Loucy (cell line): ENCODE results near the gene CEP112.
A peak's percentile ranks its signal among the peaks of the same experiment; 100 is the strongest.

Experiments
- H2AFZ ChIP-seq: fragments of 200-600 bp; sonication (generic); 2 replicates; pipeline ENCODE4 v1.6.0; 2016; ENCODE audit warnings: antibody characterized with exemption, mild to moderate bottlenecking, low read length, moderate library complexity
- H3F3A ChIP-seq: fragments of 200-600 bp; 2 replicates; pipeline ENCODE4 v1.6.0; 2016; ENCODE audit warnings: antibody characterized with exemption, low read depth, mild to moderate bottlenecking
- H3K27me3 ChIP-seq: fragments of 200-600 bp; sonication (generic); 2 replicates; pipeline ENCODE4 v1.6.1; 2014; ENCODE audit warnings: low read length, mild to moderate bottlenecking; ENCODE audit not compliant: insufficient read depth, poor library complexity, severe bottlenecking
- H3K36me3 ChIP-seq: fragments of 200-600 bp; sonication (generic); 2 replicates; pipeline ENCODE4 v1.6.1; 2016; ENCODE audit warnings: low read length; ENCODE audit not compliant: insufficient read depth
- H3K4me1 ChIP-seq: fragments of 200-600 bp; sonication (generic); 2 replicates; pipeline ENCODE4 v1.5.1; 2014; ENCODE audit warnings: low read length, mild to moderate bottlenecking; ENCODE audit not compliant: insufficient read depth, poor library complexity, severe bottlenecking
- H3K4me2 ChIP-seq: fragments of 200-600 bp; sonication (generic); 2 replicates; pipeline ENCODE4 v1.6.0; 2014; ENCODE audit warnings: antibody characterized with exemption, low read length, low read depth, mild to moderate bottlenecking; ENCODE audit not compliant: poor library complexity, severe bottlenecking
- H3K4me3 ChIP-seq: fragments of 200-600 bp; sonication (generic); 2 replicates; pipeline ENCODE4 v1.5.1; 2014; ENCODE audit warnings: low read length, mild to moderate bottlenecking, mixed read lengths; ENCODE audit not compliant: poor library complexity, severe bottlenecking
- H3K79me2 ChIP-seq: fragments of 200-600 bp; sonication (generic); 2 replicates; pipeline ENCODE4 v1.6.1; 2014; ENCODE audit warnings: low read length; ENCODE audit not compliant: insufficient read depth
- H3K9ac ChIP-seq: fragments of 200-600 bp; sonication (generic); 2 replicates; pipeline ENCODE4 v1.6.0; 2014; ENCODE audit warnings: mild to moderate bottlenecking, low read depth, low read length, moderate library complexity; ENCODE audit not compliant: poor library complexity, severe bottlenecking
- H3K9me2 ChIP-seq: fragments of 200-600 bp; sonication (generic); replicated peaks from 2 replicates; pipeline ENCODE4 v1.6.1; 2016; ENCODE audit warnings: low read depth, low read length, mixed read lengths
- H3K9me3 ChIP-seq: fragments of 200-600 bp; sonication (generic); 2 replicates; pipeline ENCODE4 v1.6.1; 2014; ENCODE audit warnings: mild to moderate bottlenecking, antibody characterized with exemption, low read length, low read depth; ENCODE audit not compliant: insufficient read depth
- H4K20me1 ChIP-seq: fragments of 200-600 bp; sonication (generic); 2 replicates; pipeline ENCODE4 v1.6.0; 2014; ENCODE audit warnings: antibody characterized with exemption, low read length, mild to moderate bottlenecking; ENCODE audit not compliant: insufficient read depth, poor library complexity, severe bottlenecking
- EZH2phosphoT487 ChIP-seq: fragments of 200-600 bp; IDR thresholded peaks from 2 replicates; pipeline ENCODE4 v1.6.1; 2018; ENCODE audit warnings: antibody characterized with exemption, mild to moderate bottlenecking, moderate library complexity, borderline replicate concordance
- TF ChIP-seq, protein P1 (sequence below): fragments of 200-600 bp; sonication (generic); conservative IDR thresholded peaks from 2 replicates; pipeline ENCODE4 v1.5.1; 2014; ENCODE audit warnings: mild to moderate bottlenecking, antibody characterized with exemption, low read length

CEP112 gene

DNA sequence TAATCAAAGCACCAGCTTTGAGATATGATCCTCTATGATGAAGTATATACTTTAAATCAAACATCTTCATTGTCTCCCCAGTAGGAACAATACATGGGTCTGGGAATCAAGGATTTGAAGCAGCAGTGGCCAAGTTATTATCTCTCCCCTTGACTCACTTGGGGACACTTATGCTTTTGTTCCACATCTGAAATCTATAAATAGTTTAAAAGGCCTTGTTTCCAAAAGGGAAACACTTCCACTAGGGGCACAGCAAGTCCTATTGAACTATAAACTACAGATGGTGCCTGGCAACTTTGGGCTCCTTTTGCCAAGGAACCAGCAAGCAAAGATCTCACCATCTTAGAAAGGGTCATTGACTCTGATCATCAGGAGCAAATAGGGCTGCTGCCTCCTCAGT lies 16.0 kb upstream of the CEP112 start:
- Histone ChIP-seq H3K4me2 (no peak overlapping the region), H3K27me3 (no peaks in the 10 kb centered on the region), H3F3A (no peaks in the 10 kb centered on the region), H3K9me3 (no peaks in the 10 kb centered on the region), H4K20me1 (no peaks in the 10 kb centered on the region), H3K9me2 (no peaks in the 10 kb centered on the region), H3K4me1 (no peaks in the 10 kb centered on the region), H3K36me3 (no peaks in the 10 kb centered on the region), H3K4me3 (no peak overlapping the region), H3K9ac (no peak overlapping the region), H2AFZ (no peak overlapping the region), H3K79me2 (no peaks in the 10 kb centered on the region)
- TF ChIP-seq, protein P1, sequence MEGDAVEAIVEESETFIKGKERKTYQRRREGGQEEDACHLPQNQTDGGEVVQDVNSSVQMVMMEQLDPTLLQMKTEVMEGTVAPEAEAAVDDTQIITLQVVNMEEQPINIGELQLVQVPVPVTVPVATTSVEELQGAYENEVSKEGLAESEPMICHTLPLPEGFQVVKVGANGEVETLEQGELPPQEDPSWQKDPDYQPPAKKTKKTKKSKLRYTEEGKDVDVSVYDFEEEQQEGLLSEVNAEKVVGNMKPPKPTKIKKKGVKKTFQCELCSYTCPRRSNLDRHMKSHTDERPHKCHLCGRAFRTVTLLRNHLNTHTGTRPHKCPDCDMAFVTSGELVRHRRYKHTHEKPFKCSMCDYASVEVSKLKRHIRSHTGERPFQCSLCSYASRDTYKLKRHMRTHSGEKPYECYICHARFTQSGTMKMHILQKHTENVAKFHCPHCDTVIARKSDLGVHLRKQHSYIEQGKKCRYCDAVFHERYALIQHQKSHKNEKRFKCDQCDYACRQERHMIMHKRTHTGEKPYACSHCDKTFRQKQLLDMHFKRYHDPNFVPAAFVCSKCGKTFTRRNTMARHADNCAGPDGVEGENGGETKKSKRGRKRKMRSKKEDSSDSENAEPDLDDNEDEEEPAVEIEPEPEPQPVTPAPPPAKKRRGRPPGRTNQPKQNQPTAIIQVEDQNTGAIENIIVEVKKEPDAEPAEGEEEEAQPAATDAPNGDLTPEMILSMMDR = no peak
- TF ChIP-seq EZH2phosphoT487 = no peak

DNA sequence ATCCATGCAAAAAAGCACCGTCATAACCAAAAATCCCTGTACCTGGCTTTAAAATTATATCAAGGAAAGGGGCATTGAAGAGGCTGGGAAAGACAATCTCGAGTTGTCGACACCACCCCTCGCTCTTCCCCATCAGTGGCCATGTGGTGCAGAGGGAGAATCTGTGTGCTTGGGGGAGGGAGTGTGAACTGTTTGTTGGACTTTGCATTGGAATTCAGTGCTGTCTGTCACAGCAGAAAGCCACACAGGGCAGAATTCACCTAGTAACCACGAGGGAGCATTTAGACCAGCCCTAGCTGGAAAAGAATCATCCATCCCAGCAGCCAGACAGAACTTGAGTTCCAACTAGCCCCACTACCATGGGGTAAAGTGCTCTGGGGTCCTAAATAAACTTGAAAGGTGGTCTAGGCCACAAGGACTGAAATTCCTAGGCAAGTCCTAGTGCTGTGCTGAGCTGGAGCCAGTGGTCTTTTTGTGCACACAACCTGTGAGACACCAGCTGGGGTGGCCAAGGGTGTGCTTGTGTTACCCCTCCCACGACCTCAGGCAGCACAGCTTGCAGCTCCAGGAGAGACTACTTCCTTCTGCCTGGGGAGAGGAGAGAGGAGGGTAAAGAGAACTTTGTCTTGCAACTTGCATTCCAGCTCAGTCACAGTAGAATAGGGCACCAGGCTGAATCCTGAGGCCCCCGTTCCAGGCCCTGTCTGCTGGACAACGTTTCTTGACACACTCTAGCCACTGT lies 11.5 kb upstream of the CEP112 start:
- no peak overlapping the region for H3K4me2 ChIP-seq
- H3K27me3 ChIP-seq = no peaks in the 10 kb centered on the region
- H2AFZ ChIP-seq = no peak overlapping the region
- no peaks in the 10 kb centered on the region for H4K20me1 ChIP-seq
- H3K79me2 ChIP-seq = no peaks in the 10 kb centered on the region
- no peaks in the 10 kb centered on the region for H3K4me1 ChIP-seq
- TF ChIP-seq, protein P1 = no peak
- no peak for TF ChIP-seq EZH2phosphoT487
- H3K4me3 ChIP-seq = no peak overlapping the region
- no peaks in the 10 kb centered on the region for H3K9me2 ChIP-seq
- no peaks in the 10 kb centered on the region for H3F3A ChIP-seq
- no peaks in the 10 kb centered on the region for H3K36me3 ChIP-seq
- H3K9me3 ChIP-seq = no peaks in the 10 kb centered on the region
- H3K9ac ChIP-seq = no peak overlapping the region

DNA sequence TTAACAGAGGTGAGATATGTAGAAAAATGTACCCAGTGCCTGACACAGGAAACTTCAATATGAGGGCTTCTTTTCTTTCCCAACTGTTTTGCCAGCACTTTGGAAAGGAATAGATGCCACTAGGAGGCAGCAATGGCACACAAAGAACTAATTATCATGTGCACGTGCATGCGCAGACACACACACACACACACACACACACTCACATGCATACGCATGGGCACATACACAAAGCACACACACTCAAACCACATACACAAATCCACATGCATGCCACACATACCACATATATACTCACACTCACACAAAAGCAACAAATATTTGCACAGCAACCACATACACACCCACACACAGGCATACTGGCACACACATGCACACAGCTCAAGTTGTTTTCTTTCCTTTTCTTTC lies 8.8 kb upstream of the CEP112 start:
- Histone ChIP-seq H3K4me3 (no peak overlapping the region), H3K79me2 (no peaks in the 10 kb centered on the region), H2AFZ (no peak overlapping the region), H3K4me1 (no peaks in the 10 kb centered on the region), H3K9me3 (no peaks in the 10 kb centered on the region), H3K9ac (no peak overlapping the region), H3K9me2 (no peaks in the 10 kb centered on the region), H3K27me3 (no peaks in the 10 kb centered on the region), H3K4me2 (no peak overlapping the region), H3K36me3 (no peaks in the 10 kb centered on the region), H3F3A (no peaks in the 10 kb centered on the region), H4K20me1 (no peaks in the 10 kb centered on the region)
- TF ChIP-seq, protein P1 = peak; percentile 65
- TF ChIP-seq EZH2phosphoT487 = no peak
